Stimulated activated CD4-positive, alpha-beta T cell treated with anti-CD3 and anti-CD28 coated beads, Interleukin-12 subunit alpha, Interleukin-12 subunit beta, amount 100 ng/mL, for 48 hours (primary cell): Measurements from ENCODE around the gene UCP3.

Source experiments
- DNase-seq, 3 donors: peaks; one replicate each; pipeline ENCODE4 v3.0.0-alpha.2; 2020; ENCODE audit warnings: low read depth in 2 of 3, low spot score in 1 of 3

UCP3 gene

DNA sequence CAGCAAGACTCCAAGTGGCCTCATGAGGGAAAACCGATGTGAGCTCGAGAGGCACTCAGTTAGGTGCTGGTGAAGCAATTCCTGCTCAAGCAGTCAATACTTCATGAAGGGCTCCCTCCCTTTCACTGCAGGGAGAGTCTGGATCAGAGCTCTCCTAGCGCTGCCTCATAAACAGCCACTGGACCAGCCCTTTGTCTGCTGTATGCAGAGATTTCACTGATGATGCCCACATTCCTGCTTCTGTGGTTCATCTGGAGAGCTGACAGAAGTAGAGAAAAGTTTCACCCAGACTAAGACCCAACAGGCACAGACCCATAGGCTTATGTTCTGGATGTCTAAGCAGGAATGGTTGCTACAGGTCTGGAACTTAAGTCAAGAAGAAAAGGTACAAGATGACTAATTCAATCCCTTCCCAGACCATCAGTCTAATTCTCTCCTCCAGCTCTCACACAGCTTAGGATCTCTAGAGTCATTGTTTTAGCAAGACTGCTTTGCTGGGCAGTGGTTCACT is 30.3 kb downstream of the UCP3 start:
- DNase-seq: no peak

GRCh38 chr11:73977856-73978519 is 30.9 kb downstream of the UCP3 start:
- no peak for DNase-seq

- no peak for DNase-seq
Observed at GRCh38 chr11:73976451-73977151, 32.3 kb downstream of the UCP3 start.

DNA sequence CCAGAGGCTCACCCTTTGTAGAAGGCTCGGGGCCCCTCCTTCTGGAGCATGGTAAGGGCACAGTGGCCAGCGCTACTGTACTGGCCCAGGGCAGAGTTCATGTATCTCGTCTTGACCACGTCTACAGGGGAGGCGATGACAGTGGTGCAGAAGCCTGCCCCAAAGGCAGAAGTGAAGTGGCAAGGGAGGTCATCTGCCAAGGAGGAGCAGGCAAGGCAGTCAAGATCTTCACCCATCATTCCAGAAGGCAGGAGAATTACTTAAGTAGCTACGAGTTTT is 33.5 kb downstream of the UCP3 start:
- no peak for DNase-seq

- DNase-seq: no peak
Observed at GRCh38 chr11:73974604-73975478, 34.0 kb downstream of the UCP3 start.

- DNase-seq: no peak
Observed at GRCh38 chr11:73972620-73973449, 36.0 kb downstream of the UCP3 start.

- DNase-seq: no peak
Observed at GRCh38 chr11:73972187-73972586, 36.7 kb downstream of the UCP3 start.

DNA sequence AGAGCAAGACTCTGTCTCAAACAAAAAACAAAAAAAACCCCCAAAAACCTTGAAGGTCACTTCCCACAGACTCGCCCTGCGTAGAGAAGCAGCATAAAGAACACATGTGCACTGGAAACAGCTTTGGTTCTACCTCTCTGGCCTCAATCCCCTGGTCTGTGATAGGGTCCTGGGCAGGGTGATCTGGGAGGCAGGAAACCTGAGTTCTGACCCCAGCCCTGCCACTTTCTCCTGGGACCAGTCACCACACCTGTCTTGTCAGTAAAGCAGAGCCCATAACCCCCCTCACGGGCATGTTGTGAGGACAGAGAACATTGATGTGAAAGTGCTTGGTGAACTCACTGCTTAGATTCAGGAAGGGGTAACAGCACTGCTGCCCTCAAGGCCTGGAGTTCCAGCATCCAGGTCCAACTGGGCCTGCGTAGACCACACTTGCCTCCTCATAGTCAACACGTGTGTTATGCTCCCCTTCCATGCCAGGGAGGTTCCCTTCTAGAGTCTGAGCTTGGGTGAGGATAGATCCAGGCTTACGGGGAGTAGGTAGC is 37.6 kb downstream of the UCP3 start:
- no peak for DNase-seq

DNA sequence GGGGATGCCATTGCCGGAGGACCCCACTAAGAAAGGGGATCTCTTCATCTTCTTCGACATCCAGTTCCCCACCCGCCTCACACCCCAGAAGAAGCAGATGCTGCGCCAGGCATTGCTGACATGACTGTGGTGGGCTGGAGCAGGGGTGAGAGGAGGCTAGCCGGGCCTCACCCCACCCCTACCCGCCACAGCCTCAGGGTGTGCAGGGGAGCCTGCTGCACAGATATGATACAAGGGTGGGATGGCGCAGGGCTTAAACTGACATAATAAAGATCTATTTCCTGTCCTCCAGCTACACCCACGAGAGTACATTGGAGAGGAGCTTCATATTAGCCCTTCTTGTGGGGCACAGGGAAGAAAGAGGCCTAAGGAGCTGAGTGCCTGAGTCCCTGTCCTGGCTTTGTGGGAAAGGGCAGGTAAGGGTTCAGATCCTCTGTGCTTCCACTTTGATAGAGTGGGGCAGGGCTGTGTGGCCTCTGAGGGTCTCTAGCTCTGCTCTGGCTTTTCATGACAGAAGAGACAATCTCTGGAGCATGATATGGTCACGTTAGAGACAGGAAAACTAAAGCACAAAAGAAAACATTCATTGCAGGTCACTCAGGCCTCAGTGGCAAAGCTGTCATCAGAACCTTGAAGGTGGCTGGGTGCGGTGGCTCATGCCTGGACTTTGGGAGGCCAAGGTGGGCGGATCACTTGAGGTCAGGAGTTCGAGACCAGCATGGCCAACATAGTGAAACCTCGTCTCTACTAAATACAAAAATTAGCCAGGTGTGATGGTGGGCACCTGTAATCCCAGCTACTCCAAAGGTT is 38.7 kb downstream of the UCP3 start:
- DNase-seq: no peak

GRCh38 chr11:73969091-73969490 is 39.8 kb downstream of the UCP3 start:
- DNase-seq: no peak

DNA sequence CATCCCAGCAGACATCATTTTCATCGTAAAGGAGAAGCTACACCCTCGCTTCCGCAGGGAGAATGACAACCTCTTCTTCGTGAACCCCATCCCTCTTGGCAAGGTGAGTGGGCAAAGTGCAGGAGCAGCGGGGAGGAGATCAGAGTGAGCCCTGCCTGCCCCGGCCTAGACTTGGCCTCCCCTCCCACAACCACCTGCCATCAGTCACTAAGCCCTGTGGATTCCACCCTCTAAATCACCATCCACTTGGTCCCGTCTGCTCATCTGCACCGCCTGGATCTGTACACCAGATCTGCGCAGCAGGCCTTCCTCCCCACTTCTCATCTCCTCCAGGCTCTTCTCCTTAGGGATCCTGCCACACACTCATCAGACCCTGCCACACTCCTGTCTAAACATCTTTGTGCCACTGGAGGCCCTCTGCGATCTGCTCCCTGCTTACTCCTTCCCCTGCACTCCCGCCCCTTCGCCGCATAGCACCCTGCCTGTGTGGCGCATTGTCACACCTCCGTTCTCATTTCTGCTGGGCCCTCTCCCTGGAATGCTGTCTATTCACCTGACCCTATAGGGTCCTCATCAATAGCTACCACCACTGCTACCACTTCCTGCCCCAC is 40.4 kb downstream of the UCP3 start:
- no peak for DNase-seq

- no peak for DNase-seq
Observed at GRCh38 chr11:73965764-73966121, 43.1 kb downstream of the UCP3 start.

GRCh38 chr11:73965076-73965763 is 43.7 kb downstream of the UCP3 start:
- no peak for DNase-seq

GRCh38 chr11:73963861-73964260 is 45.0 kb downstream of the UCP3 start:
- DNase-seq: no peak

GRCh38 chr11:73962101-73962705 is 46.7 kb downstream of the UCP3 start:
- DNase-seq: no peak

GRCh38 chr11:73961321-73961720 is 47.6 kb downstream of the UCP3 start:
- no peak for DNase-seq

GRCh38 chr11:73958521-73959141 is 50.3 kb downstream of the UCP3 start:
- DNase-seq: no peak

DNA sequence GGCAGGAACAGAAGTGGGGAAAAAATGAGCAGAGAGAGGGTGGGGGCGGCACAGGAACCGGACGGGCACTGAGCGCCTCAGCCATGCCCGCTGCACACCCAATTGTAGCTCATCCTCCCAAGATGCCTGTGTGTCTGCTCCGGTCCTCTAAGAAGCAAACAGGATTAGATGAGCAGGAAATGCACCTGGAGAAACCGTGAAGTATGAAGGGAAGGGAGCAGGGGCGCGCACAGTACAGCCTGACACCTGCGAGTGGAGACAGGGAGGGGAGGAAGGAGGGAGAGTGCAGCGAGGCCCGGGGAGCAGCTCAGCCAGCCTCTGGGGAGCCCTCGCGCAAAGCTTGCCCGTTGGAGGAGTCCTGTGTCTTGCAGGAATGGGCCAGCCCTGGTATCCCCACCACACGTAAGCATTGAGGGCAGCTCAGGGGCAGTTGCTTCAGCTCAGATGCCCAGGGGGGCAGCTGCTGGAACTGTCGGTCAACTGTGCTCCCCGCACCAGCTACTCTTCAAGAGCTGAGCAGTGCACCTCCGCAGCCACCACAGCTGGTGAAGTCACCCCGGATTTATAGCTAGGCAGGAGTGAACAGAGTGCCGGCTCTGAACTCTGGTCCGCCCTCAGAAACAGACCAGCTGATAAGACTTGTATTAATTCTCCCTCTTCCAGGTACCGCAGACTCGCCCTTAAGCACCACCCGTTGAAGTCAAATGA is 51.1 kb downstream of the UCP3 start:
- no peak for DNase-seq
